ENCODE measurements around the gene THAP7. TPM values are rescaled to one million over a fixed set of nuclear protein-coding genes. Genes with fewer than 3 reads are reported as not detected.

THAP7 gene
- total and polyA plus RNA-seq, 2 experiments from 2014 or later, result 21.8 to 25.9 TPM

GRCh38 chr22:20973634-20974286 lies 28.2 kb downstream of the THAP7 start:
- H3K4me1 ChIP-seq (ENCODE audit: insufficient read depth), result no peaks in the 10 kb centered on the region
- peak; percentile 21 for ATAC-seq
- H3K27me3 ChIP-seq (ENCODE audit: insufficient read depth), result peaks cover 26% of the 10 kb centered on the region
- Mint-ChIP-seq H3K27me3 (ENCODE audit: insufficient read depth, low read depth, poor library complexity) (peaks cover 24% of the 10 kb centered on the region), H3K4me3 (no peak overlapping the region), H3K9me3 (peaks cover 11% of the 10 kb centered on the region), H3K4me1 (peaks cover 3% of the 10 kb centered on the region; the same call in 2 of the 3 replicates), H3K27ac (no peak overlapping the region), H3K36me3 (ENCODE audit: low read depth) (peaks cover 3% of the 10 kb centered on the region; the same call in 1 of the 3 replicates)
- no peak overlapping the region for H3K4me2 ChIP-seq
- H3K27ac ChIP-seq (ENCODE audit: low read depth), result no peak overlapping the region
- no peaks in the 10 kb centered on the region for H3K79me2 ChIP-seq (replicated peaks; ENCODE audit: insufficient read depth)
- H3K4me3 ChIP-seq, result no peak overlapping the region
- no peaks in the 10 kb centered on the region; the same call in 1 of the 2 replicates for H4K20me1 ChIP-seq (replicated peaks; ENCODE audit: insufficient read depth)
- TF ChIP-seq EZH2 (IDR thresholded peaks at IDR 0.05; ENCODE audit: low read depth, unreplicated experiment), result no peak
- TF ChIP-seq ETS1 (IDR thresholded peaks at IDR 0.05), result no peak
- no peak for TF ChIP-seq EZH2phosphoT487 (IDR thresholded peaks at IDR 0.05; ENCODE audit: unreplicated experiment)
- TF ChIP-seq NANOG (IDR thresholded peaks at IDR 0.05; ENCODE audit: borderline replicate concordance), result no peak
- TF ChIP-seq REST (IDR thresholded peaks at IDR 0.05; ENCODE audit: unreplicated experiment), result no peak
- TF ChIP-seq STAT1 (IDR thresholded peaks at IDR 0.05; ENCODE audit: unreplicated experiment), result no peak
- TF ChIP-seq CREB1 (CRISPR knock-in tag; IDR thresholded peaks at IDR 0.05; ENCODE audit: low read depth), result no peak
- no peak for TF ChIP-seq ZNF462 (CRISPR knock-in tag; IDR thresholded peaks at IDR 0.05)
- TF ChIP-seq POLR2AphosphoS5 (IDR thresholded peaks at IDR 0.05; ENCODE audit: low read depth), result no peak
- no peak for TF ChIP-seq CTCF (conservative IDR thresholded peaks at IDR 0.05; ENCODE audit: low read depth in 2 of 2)
- TF ChIP-seq JUNB (IDR thresholded peaks at IDR 0.05; ENCODE audit: unreplicated experiment), result no peak
- TF ChIP-seq ZNF114 (CRISPR knock-in tag; IDR thresholded peaks at IDR 0.05), result no peak
- no peak for TF ChIP-seq ZNF331 (CRISPR knock-in tag; IDR thresholded peaks at IDR 0.05; ENCODE audit: low read depth)
- H3K9me2 ChIP-seq (ENCODE audit: insufficient read depth), result 0 out of 2 replicates have a peak, but pooled peaks cover 3% of the 10 kb centered on the region
- no peak for DNase-seq (ENCODE audit: low spot score)
- no peak overlapping the region for H2AFZ ChIP-seq
- H3F3A ChIP-seq (replicated peaks; ENCODE audit: low read depth), result no peaks in the 10 kb centered on the region
- H3K36me3 ChIP-seq (ENCODE audit: insufficient read depth), result no peaks in the 10 kb centered on the region; the same call in 1 of the 2 replicates
